BJ (cell line): ENCODE measurements around the gene FSTL1. TPM values are rescaled to one million over a fixed set of nuclear protein-coding genes. Genes with fewer than 3 reads are reported as not detected.
A peak's percentile ranks its signal among the peaks of the same experiment; 100 is the strongest.

Experiments used
- CTCF ChIA-PET: fragments of 350-600 bp; formaldehyde crosslinking; extraction: SDS; loops from one replicate; lab custom pipeline; 2021; ENCODE audit warnings: antibody characterized with exemption, inconsistent platforms; lab: Yijun Ruan, JAX
- POLR2A ChIA-PET: fragments of 300-600 bp; sonication (Branson Sonifier 250); formaldehyde crosslinking; extraction: SDS; loops from one replicate; lab custom pipeline; 2021; ENCODE audit warnings: antibody characterized with exemption; lab: Charles Lee
- DNase-seq: peaks from one replicate; pipeline ENCODE4 v3.0.0-alpha.2; 2011; ENCODE audit warnings: low read depth
- H3K27me3 ChIP-seq: 2 replicates; pipeline ENCODE4 v1.6.0; 2011; ENCODE audit warnings: low read length; ENCODE audit not compliant: control insufficient read depth, insufficient read depth
- H3K36me3 ChIP-seq: 2 replicates; pipeline ENCODE4 v1.5.1; 2011; ENCODE audit warnings: low read length; ENCODE audit not compliant: control insufficient read depth, insufficient read depth
- H3K4me3 ChIP-seq: 2 replicates; pipeline ENCODE4 v1.5.1; 2011; ENCODE audit warnings: low read depth, mild to moderate bottlenecking, control low read depth, low read length
- CTCF ChIP-seq: IDR thresholded peaks from 2 replicates; pipeline ENCODE4 v1.5.1; 2011; ENCODE audit warnings: low read depth, mild to moderate bottlenecking, control low read depth, inconsistent platforms, low read length, moderate library complexity; ENCODE audit not compliant: insufficient read depth
- polyA plus RNA-seq: library from polyadenylated mRNA; depleted of rRNA; stranded (reverse); fragments of >200 nt; gene quantifications from 2 replicates; pipeline ENCODE4 v1.2.3, GENCODE V29; 2011

The FSTL1 gene
- polyA plus RNA-seq, 1 experiment = 4,020 TPM

- TF ChIP-seq CTCF = peak; percentile 82
- Histone ChIP-seq H3K36me3 (peaks cover 19% of the 10 kb centered on the region), H3K27me3 (no peaks in the 10 kb centered on the region), H3K4me3 (no peak overlapping the region)
- peak; percentile 94 for DNase-seq
- POLR2A ChIA-PET = interaction anchor here (0.6 kb wide), 1 partner anchor 99 kb away, joined by 3 read pairs; no protein-coding TSS in a partner anchor
- CTCF ChIA-PET = interaction anchor here (0.6 to 3.6 kb wide), 30 partner anchors 8 to 378 kb away, joined by 3 to 26 read pairs (median 4); no protein-coding TSS in a partner anchor
Measured at GRCh38 chr3:120417272-120417911, 33.4 kb downstream of the FSTL1 start.

- CTCF ChIA-PET = interaction anchor here (0.7 to 3.6 kb wide), 26 partner anchors 8 to 172 kb away, joined by 3 to 26 read pairs (median 4); partner anchors contain the start of gene LRRC58
- no peak overlapping the region for H3K4me3 ChIP-seq
Measured at GRCh38 chr3:120416868-120417267, 33.9 kb downstream of the FSTL1 start.

GRCh38 chr3:120415756-120416155, 35.0 kb downstream of the FSTL1 start:
- Histone ChIP-seq H3K27me3 (no peaks in the 10 kb centered on the region), H3K36me3 (peaks cover 31% of the 10 kb centered on the region), H3K4me3 (no peak overlapping the region)
- POLR2A ChIA-PET = no interaction called here
- no peak for DNase-seq
- no peak for TF ChIP-seq CTCF
- CTCF ChIA-PET = interaction anchor here (1.1 to 3.6 kb wide), 7 partner anchors 11 to 171 kb away, joined by 3 to 19 read pairs (median 14); partner anchors contain the start of gene LRRC58

More at GRCh38 chr3:120416868-120417267, 33.9 kb downstream of the FSTL1 start:
- DNase-seq = no peak
- POLR2A ChIA-PET = interaction anchor here (0.6 kb wide), 1 partner anchor 99 kb away, joined by 3 read pairs; no protein-coding TSS in a partner anchor
- Histone ChIP-seq H3K27me3 (no peaks in the 10 kb centered on the region), H3K36me3 (peaks cover 21% of the 10 kb centered on the region)
- TF ChIP-seq CTCF = no peak

- Histone ChIP-seq H3K36me3 (peaks cover 52% of the 10 kb centered on the region), H3K27me3 (no peaks in the 10 kb centered on the region), H3K4me3 (no peak overlapping the region)
- CTCF ChIA-PET = interaction anchor here (0.7 to 1.9 kb wide), 3 partner anchors 10 to 166 kb away, joined by 3 to 6 read pairs (median 3); no protein-coding TSS in a partner anchor
- TF ChIP-seq CTCF = no peak
- POLR2A ChIA-PET = no interaction called here
- DNase-seq = no peak
Measured at GRCh38 chr3:120410541-120410940, 40.3 kb downstream of the FSTL1 start.

- POLR2A ChIA-PET = no interaction called here
- peaks cover 56% of the 10 kb centered on the region for H3K36me3 ChIP-seq
- H3K4me3 ChIP-seq = no peak overlapping the region
- CTCF ChIA-PET = interaction anchor here (1.3 to 2.8 kb wide), 3 partner anchors 11 to 149 kb away, joined by 3 to 9 read pairs (median 6); no protein-coding TSS in a partner anchor
- no peak for TF ChIP-seq CTCF
- DNase-seq = no peak
- H3K27me3 ChIP-seq = no peaks in the 10 kb centered on the region
Measured at GRCh38 chr3:120410116-120410515, 40.7 kb downstream of the FSTL1 start.
